Calu3 (cell line): ENCODE data around the gene CNTN5. TPM values are rescaled to one million over a fixed set of nuclear protein-coding genes. Genes with fewer than 3 reads are reported as not detected.

Experiments
- BruUV-seq: library from RNA; stranded (reverse); fragments of 400-500 nt; replicated peaks from 2 replicates; lab custom pipeline; 2021; lab: Mats Ljungman, UMichigan
- CTCF ChIA-PET: fragments of 300-600 bp; sonication (Branson Sonifier 250); formaldehyde crosslinking; loops from one replicate; lab custom pipeline; 2022; ENCODE audit warnings: antibody characterized with exemption; lab: Charles Lee
- DNase-seq: peaks from one replicate; pipeline ENCODE4 v3.0.0; 2022
- H3K27ac Mint-ChIP-seq: one replicate; pipeline ENCODE4 v1.8.0; 2022; ENCODE audit warnings: mixed read lengths; ENCODE audit not compliant: unreplicated experiment
- H3K27me3 Mint-ChIP-seq: one replicate; pipeline ENCODE4 v1.8.0; 2022; ENCODE audit warnings: mixed read lengths; ENCODE audit not compliant: unreplicated experiment
- H3K36me3 Mint-ChIP-seq: one replicate; pipeline ENCODE4 v1.8.0; 2022; ENCODE audit warnings: mild to moderate bottlenecking, moderate library complexity, mixed read lengths; ENCODE audit not compliant: insufficient read depth, unreplicated experiment
- H3K4me1 Mint-ChIP-seq: one replicate; pipeline ENCODE4 v1.8.0; 2022; ENCODE audit warnings: mild to moderate bottlenecking, low read depth, mixed read lengths; ENCODE audit not compliant: unreplicated experiment
- H3K4me3 Mint-ChIP-seq: one replicate; pipeline ENCODE4 v1.8.0; 2022; ENCODE audit warnings: mild to moderate bottlenecking, low read depth, moderate library complexity, mixed read lengths; ENCODE audit not compliant: unreplicated experiment
- H3K9me3 Mint-ChIP-seq: one replicate; pipeline ENCODE4 v1.8.0; 2022; ENCODE audit warnings: low read depth, mixed read lengths; ENCODE audit not compliant: unreplicated experiment
- CTCF ChIP-seq: fragments of 200-600 bp; IDR thresholded peaks from one replicate; pipeline ENCODE4 v1.8.0; 2022; ENCODE audit warnings: antibody characterized with exemption; ENCODE audit not compliant: unreplicated experiment
- intact Hi-C: fragments of 100-400 bp; cut with micrococcal nuclease; formaldehyde crosslinking; loops from one replicate; pipeline ENCODE4 v1.10.0; 2022; ENCODE audit not compliant: unreplicated experiment
- total RNA-seq: library from RNA; stranded (reverse); gene quantifications from 2 replicates; pipeline ENCODE4 v1.2.3, GENCODE V29; 2022

CNTN5 gene
- total RNA-seq, 1 experiment from 2014 or later = not detected

- CTCF ChIA-PET = no interaction called here
- no peak for DNase-seq
These were observed 1183.0 kb downstream of the CNTN5 start for GRCh38 chr11:100203789-100204188.

GRCh38 chr11:100205926-100206325, 1185.2 kb downstream of the CNTN5 start:
- no peak for DNase-seq
- Mint-ChIP-seq H3K36me3 (no peaks in the 10 kb centered on the region), H3K4me1 (no peaks in the 10 kb centered on the region), H3K4me3 (no peak overlapping the region), H3K9me3 (no peaks in the 10 kb centered on the region), H3K27me3 (no peaks in the 10 kb centered on the region), H3K27ac (no peak overlapping the region)
- CTCF ChIA-PET = no interaction called here
- TF ChIP-seq CTCF = no peak
- BruUV-seq = no TSS peak
- intact Hi-C loops = no loop called here

More at GRCh38 chr11:100203789-100204188, 1183.0 kb downstream of the CNTN5 start:
- H3K4me1 Mint-ChIP-seq = no peaks in the 10 kb centered on the region
- no TSS peak for BruUV-seq
- H3K4me3 Mint-ChIP-seq = no peak overlapping the region
- intact Hi-C loops = no loop called here
- H3K27me3 Mint-ChIP-seq = no peaks in the 10 kb centered on the region
- H3K27ac Mint-ChIP-seq = no peak overlapping the region
- H3K36me3 Mint-ChIP-seq = no peaks in the 10 kb centered on the region
- TF ChIP-seq CTCF = no peak
- no peaks in the 10 kb centered on the region for H3K9me3 Mint-ChIP-seq

GRCh38 chr11:100208207-100208606, 1187.5 kb downstream of the CNTN5 start:
- no peak for TF ChIP-seq CTCF
- no peaks in the 10 kb centered on the region for H3K4me1 Mint-ChIP-seq
- intact Hi-C loops = no loop called here
- H3K27me3 Mint-ChIP-seq = no peaks in the 10 kb centered on the region
- no peak overlapping the region for H3K27ac Mint-ChIP-seq
- H3K36me3 Mint-ChIP-seq = no peaks in the 10 kb centered on the region
- BruUV-seq = no TSS peak
- H3K9me3 Mint-ChIP-seq = no peaks in the 10 kb centered on the region
- DNase-seq = no peak
- H3K4me3 Mint-ChIP-seq = no peak overlapping the region
- CTCF ChIA-PET = no interaction called here

GRCh38 chr11:100214791-100215190, 1194.0 kb downstream of the CNTN5 start:
- no peak for DNase-seq
- no peaks in the 10 kb centered on the region for H3K36me3 Mint-ChIP-seq
- H3K4me1 Mint-ChIP-seq = no peaks in the 10 kb centered on the region
- CTCF ChIA-PET = no interaction called here
- no peaks in the 10 kb centered on the region for H3K27me3 Mint-ChIP-seq
- no peak for TF ChIP-seq CTCF
- H3K27ac Mint-ChIP-seq = no peak overlapping the region
- H3K4me3 Mint-ChIP-seq = no peak overlapping the region
- BruUV-seq = no TSS peak
- intact Hi-C loops = no loop called here
- H3K9me3 Mint-ChIP-seq = no peaks in the 10 kb centered on the region

GRCh38 chr11:100220801-100221200, 1200.1 kb downstream of the CNTN5 start:
- no peak for DNase-seq
- no peaks in the 10 kb centered on the region for H3K27me3 Mint-ChIP-seq
- no peak for TF ChIP-seq CTCF
- no peak overlapping the region for H3K27ac Mint-ChIP-seq
- no peaks in the 10 kb centered on the region for H3K4me1 Mint-ChIP-seq
- CTCF ChIA-PET = no interaction called here
- no peaks in the 10 kb centered on the region for H3K36me3 Mint-ChIP-seq
- H3K4me3 Mint-ChIP-seq = no peak overlapping the region
- no TSS peak for BruUV-seq
- intact Hi-C loops = no loop called here
- no peaks in the 10 kb centered on the region for H3K9me3 Mint-ChIP-seq
